ENCODE data around the gene PDE1A. TPM values are rescaled to one million over a fixed set of nuclear protein-coding genes. Genes with fewer than 3 reads are reported as not detected.

Gene PDE1A
- total and polyA plus RNA-seq, 4 donors = 1.0 to 11.8 (median 3.6) TPM

DNA sequence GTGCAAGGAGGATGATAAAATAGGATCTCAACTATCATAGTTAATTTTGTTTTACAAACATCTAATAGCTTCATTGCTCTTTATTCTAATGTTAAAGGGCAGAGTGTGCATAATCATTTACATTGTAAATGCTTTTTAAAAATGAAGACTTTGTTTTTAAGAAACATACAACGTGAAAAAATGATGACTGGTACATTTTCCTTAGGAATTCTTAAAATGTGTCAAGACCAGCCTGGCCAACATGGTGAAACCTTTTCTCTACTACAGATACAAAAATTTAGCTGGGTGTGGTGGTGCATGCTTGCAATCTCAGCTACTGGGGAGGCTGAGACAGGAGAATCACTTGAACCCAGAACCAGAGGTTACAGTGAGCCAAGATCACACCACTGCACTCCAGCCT is 179.0 kb downstream of the PDE1A start:
- TF ChIP-seq, protein P1, sequence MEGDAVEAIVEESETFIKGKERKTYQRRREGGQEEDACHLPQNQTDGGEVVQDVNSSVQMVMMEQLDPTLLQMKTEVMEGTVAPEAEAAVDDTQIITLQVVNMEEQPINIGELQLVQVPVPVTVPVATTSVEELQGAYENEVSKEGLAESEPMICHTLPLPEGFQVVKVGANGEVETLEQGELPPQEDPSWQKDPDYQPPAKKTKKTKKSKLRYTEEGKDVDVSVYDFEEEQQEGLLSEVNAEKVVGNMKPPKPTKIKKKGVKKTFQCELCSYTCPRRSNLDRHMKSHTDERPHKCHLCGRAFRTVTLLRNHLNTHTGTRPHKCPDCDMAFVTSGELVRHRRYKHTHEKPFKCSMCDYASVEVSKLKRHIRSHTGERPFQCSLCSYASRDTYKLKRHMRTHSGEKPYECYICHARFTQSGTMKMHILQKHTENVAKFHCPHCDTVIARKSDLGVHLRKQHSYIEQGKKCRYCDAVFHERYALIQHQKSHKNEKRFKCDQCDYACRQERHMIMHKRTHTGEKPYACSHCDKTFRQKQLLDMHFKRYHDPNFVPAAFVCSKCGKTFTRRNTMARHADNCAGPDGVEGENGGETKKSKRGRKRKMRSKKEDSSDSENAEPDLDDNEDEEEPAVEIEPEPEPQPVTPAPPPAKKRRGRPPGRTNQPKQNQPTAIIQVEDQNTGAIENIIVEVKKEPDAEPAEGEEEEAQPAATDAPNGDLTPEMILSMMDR (IDR thresholded peaks at IDR 0.05; ENCODE audit: control extremely low read depth, extremely low read depth) = no peak
- ATAC-seq (ENCODE audit: insufficient read depth, low FRiP score) = no peak
- 75 to 81% methylated on average over 1 of the region's 1 CpG for WGBS, 2 donors
- H3K9ac ChIP-seq (ENCODE audit: insufficient read depth in 1 of 2, low read length in 2 of 2) = no peak overlapping the region
- H3K36me3 ChIP-seq (ENCODE audit: control insufficient read depth in 4 of 4, insufficient read depth in 4 of 4, low read length in 4 of 4) = no peaks in the 10 kb centered on the region
- no peaks in the 10 kb centered on the region for H3K27me3 ChIP-seq (ENCODE audit: control insufficient read depth in 3 of 3, insufficient read depth in 3 of 3, low read length in 2 of 3)
- no peak overlapping the region for H3K4me3 ChIP-seq
- no peak for DNase-seq
- no peaks in the 10 kb centered on the region for H3K4me1 ChIP-seq (ENCODE audit: control insufficient read depth in 5 of 5, insufficient read depth in 5 of 5, low read length in 5 of 5)
- no peak overlapping the region for H3K27ac ChIP-seq (ENCODE audit: low read depth in 1 of 2, low read length in 1 of 2)
- peaks cover 0 to 2% (median 0%) of the 10 kb centered on the region in 4 donors for H3K9me3 ChIP-seq (ENCODE audit: control insufficient read depth in 4 of 4, insufficient read depth in 3 of 4, low read length in 3 of 4)

DNA sequence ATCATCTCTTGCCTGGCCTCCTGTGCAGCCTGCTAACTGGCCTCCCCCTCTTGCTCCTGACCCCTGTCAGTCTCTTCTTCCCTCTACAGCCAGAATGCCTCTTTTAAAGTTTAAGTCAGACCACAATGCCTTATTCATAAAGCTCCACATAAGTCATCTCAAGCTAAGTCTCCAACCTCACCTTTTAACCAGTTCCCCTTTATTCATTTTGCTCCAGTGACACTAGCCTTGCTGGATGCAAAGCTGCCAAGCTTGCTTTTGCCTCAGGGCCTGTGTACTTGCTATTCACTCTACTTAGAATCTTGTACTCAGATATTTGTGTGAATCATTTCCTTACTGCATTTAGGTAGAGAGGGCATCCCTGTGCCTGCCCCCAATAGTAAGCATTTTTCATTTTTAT is 180.9 kb downstream of the PDE1A start:
- H3K9ac ChIP-seq (ENCODE audit: insufficient read depth in 1 of 2, low read length in 2 of 2) = no peak overlapping the region
- peaks cover 0 to 2% (median 0%) of the 10 kb centered on the region in 5 donors for H3K4me1 ChIP-seq (ENCODE audit: control insufficient read depth in 5 of 5, insufficient read depth in 5 of 5, low read length in 5 of 5)
- no peak overlapping the region for H3K27ac ChIP-seq (ENCODE audit: low read depth in 1 of 2, low read length in 1 of 2)
- peaks cover 0 to 2% (median 0%) of the 10 kb centered on the region in 4 donors for H3K9me3 ChIP-seq (ENCODE audit: control insufficient read depth in 4 of 4, insufficient read depth in 3 of 4, low read length in 3 of 4)
- no peak for ATAC-seq (ENCODE audit: insufficient read depth, low FRiP score)
- TF ChIP-seq, protein P1 (IDR thresholded peaks at IDR 0.05; ENCODE audit: control extremely low read depth, extremely low read depth) = no peak
- H3K4me3 ChIP-seq = no peak overlapping the region
- no peaks in the 10 kb centered on the region for H3K36me3 ChIP-seq (ENCODE audit: control insufficient read depth in 4 of 4, insufficient read depth in 4 of 4, low read length in 4 of 4)
- no peaks in the 10 kb centered on the region for H3K27me3 ChIP-seq (ENCODE audit: control insufficient read depth in 3 of 3, insufficient read depth in 3 of 3, low read length in 2 of 3)
- no peak for DNase-seq

DNA sequence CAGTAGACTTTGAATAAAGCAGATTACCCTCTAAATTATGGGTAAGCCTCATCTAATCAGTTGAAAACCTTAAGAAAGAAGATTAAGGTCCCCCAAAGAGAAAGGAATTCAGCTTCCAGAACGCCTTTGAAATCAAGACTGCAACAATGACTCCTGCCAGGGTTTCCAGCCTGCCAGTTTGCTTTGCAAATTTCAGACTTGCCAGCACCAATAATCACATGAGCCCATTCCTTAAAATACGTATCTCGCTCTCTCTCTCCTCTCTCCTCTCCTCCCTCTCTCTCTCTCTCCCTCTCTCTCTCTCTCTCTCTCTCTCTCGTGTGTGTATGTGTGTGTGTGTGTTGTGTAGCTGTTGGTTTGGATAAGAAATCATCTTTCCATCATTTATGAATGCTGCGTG is 184.2 kb downstream of the PDE1A start:
- H3K27ac ChIP-seq (ENCODE audit: low read depth in 1 of 2, low read length in 1 of 2) = no peak overlapping the region
- WGBS, 2 donors = 56 to 68% methylated on average over 5 of the region's 5 CpGs
- no peak overlapping the region for H3K4me3 ChIP-seq
- peaks cover 0 to 2% (median 0%) of the 10 kb centered on the region in 4 donors for H3K9me3 ChIP-seq (ENCODE audit: control insufficient read depth in 4 of 4, insufficient read depth in 3 of 4, low read length in 3 of 4)
- no peaks in the 10 kb centered on the region for H3K36me3 ChIP-seq (ENCODE audit: control insufficient read depth in 4 of 4, insufficient read depth in 4 of 4, low read length in 4 of 4)
- H3K27me3 ChIP-seq (ENCODE audit: control insufficient read depth in 3 of 3, insufficient read depth in 3 of 3, low read length in 2 of 3) = no peaks in the 10 kb centered on the region
- DNase-seq = no peak
- no peak for ATAC-seq (ENCODE audit: insufficient read depth, low FRiP score)
- no peak overlapping the region for H3K9ac ChIP-seq (ENCODE audit: insufficient read depth in 1 of 2, low read length in 2 of 2)
- H3K4me1 ChIP-seq (ENCODE audit: control insufficient read depth in 5 of 5, insufficient read depth in 5 of 5, low read length in 5 of 5) = peaks cover 0 to 4% (median 0%) of the 10 kb centered on the region in 5 donors
- TF ChIP-seq, protein P1 (IDR thresholded peaks at IDR 0.05; ENCODE audit: control extremely low read depth, extremely low read depth) = no peak

DNA sequence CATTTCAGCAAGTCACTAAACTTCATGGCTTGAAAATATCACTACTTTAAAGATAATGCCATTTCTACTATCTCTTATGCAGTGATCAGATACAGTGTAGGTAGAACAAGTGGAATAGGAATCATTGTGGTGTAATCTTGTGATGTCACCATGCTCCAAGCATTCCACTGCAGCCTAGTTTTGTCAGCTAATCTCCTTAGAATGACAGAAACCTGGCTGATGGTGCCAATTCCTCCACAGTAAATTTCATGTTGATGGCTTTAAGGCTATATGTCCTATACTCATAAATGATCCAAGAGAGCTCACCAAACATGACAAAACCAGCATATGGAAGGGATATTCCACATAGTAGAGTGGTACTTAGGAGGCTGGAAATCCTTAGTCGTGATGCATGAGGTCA is 184.9 kb downstream of the PDE1A start:
- no peaks in the 10 kb centered on the region for H3K27me3 ChIP-seq (ENCODE audit: control insufficient read depth in 3 of 3, insufficient read depth in 3 of 3, low read length in 2 of 3)
- no peak for ATAC-seq (ENCODE audit: insufficient read depth, low FRiP score)
- TF ChIP-seq, protein P1 (IDR thresholded peaks at IDR 0.05; ENCODE audit: control extremely low read depth, extremely low read depth) = no peak
- no peak overlapping the region for H3K27ac ChIP-seq (ENCODE audit: low read depth in 1 of 2, low read length in 1 of 2)
- 89 to 97% methylated on average over 1 of the region's 1 CpG for WGBS, 2 donors
- H3K9ac ChIP-seq (ENCODE audit: insufficient read depth in 1 of 2, low read length in 2 of 2) = no peak overlapping the region
- H3K4me3 ChIP-seq = no peak overlapping the region
- H3K36me3 ChIP-seq (ENCODE audit: control insufficient read depth in 4 of 4, insufficient read depth in 4 of 4, low read length in 4 of 4) = no peaks in the 10 kb centered on the region
- H3K4me1 ChIP-seq (ENCODE audit: control insufficient read depth in 5 of 5, insufficient read depth in 5 of 5, low read length in 5 of 5) = peaks cover 0 to 4% (median 0%) of the 10 kb centered on the region in 5 donors
- peaks cover 0 to 2% (median 0%) of the 10 kb centered on the region in 4 donors for H3K9me3 ChIP-seq (ENCODE audit: control insufficient read depth in 4 of 4, insufficient read depth in 3 of 4, low read length in 3 of 4)
- DNase-seq = no peak

Data from lung (tissue), 12 donors.